ENCODE measurements around the gene TENM4.

DNA sequence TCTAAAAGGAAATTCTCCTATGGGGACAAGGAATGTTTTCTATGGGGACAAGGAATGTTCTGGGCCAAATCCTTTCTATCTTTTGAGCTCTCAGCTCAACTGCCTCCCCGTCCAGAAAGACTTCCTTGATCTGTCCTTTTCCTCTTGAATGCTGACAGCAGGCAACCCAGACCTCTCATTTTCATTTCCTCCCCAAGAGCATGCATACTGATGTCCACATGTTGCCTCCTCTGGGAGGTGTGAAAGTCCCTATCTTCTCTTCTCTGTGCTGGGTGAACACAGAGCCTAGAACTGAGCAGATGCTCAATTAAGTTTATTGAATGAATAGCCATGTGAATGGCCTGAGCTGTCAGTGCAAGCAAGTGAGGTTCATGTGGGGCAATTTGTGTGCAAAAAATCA lies 534.3 kb downstream of the TENM4 start:
- TF ChIP-seq EGR1 (IDR thresholded peaks at IDR 0.05) (no peak), TCF12 (IDR thresholded peaks at IDR 0.05; ENCODE audit: low read depth) (no peak), FOXM1 (IDR thresholded peaks at IDR 0.05; ENCODE audit: borderline replicate concordance, low read depth) (no peak), EP300 (IDR thresholded peaks at IDR 0.05; ENCODE audit: borderline replicate concordance) (no peak), YY1 (IDR thresholded peaks at IDR 0.05; ENCODE audit: low read depth) (no peak), RAD21 (IDR thresholded peaks at IDR 0.05; ENCODE audit: low read depth) (no peak)
- TF ChIP-seq, protein P1, sequence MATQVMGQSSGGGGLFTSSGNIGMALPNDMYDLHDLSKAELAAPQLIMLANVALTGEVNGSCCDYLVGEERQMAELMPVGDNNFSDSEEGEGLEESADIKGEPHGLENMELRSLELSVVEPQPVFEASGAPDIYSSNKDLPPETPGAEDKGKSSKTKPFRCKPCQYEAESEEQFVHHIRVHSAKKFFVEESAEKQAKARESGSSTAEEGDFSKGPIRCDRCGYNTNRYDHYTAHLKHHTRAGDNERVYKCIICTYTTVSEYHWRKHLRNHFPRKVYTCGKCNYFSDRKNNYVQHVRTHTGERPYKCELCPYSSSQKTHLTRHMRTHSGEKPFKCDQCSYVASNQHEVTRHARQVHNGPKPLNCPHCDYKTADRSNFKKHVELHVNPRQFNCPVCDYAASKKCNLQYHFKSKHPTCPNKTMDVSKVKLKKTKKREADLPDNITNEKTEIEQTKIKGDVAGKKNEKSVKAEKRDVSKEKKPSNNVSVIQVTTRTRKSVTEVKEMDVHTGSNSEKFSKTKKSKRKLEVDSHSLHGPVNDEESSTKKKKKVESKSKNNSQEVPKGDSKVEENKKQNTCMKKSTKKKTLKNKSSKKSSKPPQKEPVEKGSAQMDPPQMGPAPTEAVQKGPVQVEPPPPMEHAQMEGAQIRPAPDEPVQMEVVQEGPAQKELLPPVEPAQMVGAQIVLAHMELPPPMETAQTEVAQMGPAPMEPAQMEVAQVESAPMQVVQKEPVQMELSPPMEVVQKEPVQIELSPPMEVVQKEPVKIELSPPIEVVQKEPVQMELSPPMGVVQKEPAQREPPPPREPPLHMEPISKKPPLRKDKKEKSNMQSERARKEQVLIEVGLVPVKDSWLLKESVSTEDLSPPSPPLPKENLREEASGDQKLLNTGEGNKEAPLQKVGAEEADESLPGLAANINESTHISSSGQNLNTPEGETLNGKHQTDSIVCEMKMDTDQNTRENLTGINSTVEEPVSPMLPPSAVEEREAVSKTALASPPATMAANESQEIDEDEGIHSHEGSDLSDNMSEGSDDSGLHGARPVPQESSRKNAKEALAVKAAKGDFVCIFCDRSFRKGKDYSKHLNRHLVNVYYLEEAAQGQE (IDR thresholded peaks at IDR 0.05; ENCODE audit: low read depth), result no peak

Measured in Ishikawa (cell line).